GM12873 (cell line): ENCODE data around the gene SEMA6A.

Experiments
- TF ChIP-seq, protein P1 (sequence below): IDR thresholded peaks from 2 replicates; pipeline ENCODE4 v1.5.1; 2012; ENCODE audit warnings: low read depth, mild to moderate bottlenecking, moderate library complexity, low read length, control low read depth; ENCODE audit not compliant: insufficient read depth; ENCODE audit errors: missing control alignments

Gene SEMA6A

DNA sequence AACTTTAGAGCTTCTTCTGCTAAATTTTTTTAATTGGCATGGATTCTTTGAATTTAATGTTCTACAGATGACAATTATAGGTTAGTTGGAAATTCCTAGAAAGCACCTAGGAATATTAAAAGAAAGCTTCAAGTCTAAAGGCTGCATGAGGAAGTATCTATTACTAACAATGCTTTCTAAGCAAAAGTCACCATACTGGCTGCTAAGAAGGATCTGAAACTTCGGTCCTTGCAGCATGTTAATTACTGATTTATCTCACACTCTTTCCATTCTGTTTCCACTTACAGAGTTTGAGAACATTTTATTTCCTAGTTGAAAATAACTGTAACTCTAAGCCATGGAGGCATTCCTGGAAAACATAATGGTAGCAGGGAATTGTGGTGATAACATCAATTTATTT lies 8.4 kb downstream of the SEMA6A start:
- TF ChIP-seq, protein P1, sequence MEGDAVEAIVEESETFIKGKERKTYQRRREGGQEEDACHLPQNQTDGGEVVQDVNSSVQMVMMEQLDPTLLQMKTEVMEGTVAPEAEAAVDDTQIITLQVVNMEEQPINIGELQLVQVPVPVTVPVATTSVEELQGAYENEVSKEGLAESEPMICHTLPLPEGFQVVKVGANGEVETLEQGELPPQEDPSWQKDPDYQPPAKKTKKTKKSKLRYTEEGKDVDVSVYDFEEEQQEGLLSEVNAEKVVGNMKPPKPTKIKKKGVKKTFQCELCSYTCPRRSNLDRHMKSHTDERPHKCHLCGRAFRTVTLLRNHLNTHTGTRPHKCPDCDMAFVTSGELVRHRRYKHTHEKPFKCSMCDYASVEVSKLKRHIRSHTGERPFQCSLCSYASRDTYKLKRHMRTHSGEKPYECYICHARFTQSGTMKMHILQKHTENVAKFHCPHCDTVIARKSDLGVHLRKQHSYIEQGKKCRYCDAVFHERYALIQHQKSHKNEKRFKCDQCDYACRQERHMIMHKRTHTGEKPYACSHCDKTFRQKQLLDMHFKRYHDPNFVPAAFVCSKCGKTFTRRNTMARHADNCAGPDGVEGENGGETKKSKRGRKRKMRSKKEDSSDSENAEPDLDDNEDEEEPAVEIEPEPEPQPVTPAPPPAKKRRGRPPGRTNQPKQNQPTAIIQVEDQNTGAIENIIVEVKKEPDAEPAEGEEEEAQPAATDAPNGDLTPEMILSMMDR = no peak

DNA sequence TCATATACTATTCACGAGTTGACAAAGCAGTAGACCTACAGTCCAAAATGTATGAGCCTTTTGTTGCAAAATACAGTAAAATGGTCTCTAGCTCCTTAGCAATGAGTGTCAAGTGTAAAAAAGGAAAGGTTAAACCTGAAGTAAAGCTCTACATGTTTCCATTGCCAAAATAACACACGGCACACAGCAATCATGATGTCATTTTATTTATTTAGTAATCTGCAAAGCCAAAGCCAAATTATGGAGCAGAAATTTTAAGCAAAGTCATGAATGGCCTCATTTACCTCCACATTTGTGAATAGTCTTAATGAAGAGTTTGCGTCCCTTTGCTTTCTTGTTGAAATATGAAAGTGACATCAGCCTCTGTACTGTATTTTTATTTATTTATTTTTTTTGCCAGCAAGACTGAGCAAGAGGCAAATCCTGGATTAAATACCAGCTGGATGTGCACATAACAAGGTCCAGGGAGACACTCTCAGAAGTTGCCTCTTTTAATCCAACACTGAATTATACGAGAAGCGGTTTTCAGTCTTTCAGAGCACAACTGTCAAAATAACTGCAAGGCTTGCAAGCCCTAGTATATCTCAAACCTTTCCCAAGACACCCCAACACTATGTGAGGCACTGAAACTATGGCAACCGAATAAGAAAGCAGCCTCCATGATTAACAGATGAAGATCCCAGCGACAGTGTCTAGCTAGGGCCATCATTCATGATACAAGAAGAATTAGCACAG lies 9.7 kb downstream of the SEMA6A start:
- TF ChIP-seq, protein P1 = no peak

DNA sequence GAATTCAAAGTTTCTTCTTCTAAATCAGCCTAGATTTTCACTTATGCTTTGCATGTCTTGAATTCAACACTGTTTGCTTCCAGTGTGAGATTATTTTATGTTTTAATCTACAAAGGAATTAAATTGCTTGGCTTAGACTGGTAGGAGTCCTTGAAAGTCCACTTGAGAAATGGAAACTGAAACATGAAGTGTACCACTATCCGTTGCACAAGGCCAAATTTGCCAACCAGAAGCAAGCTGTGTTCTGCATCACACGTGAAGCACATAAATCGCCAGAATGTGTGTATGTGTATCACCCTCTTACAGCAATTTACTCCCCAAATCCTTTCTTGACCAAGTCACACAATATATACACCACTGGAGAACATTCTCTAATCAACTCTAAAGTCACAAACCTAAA lies 10.3 kb downstream of the SEMA6A start:
- TF ChIP-seq, protein P1 = no peak

DNA sequence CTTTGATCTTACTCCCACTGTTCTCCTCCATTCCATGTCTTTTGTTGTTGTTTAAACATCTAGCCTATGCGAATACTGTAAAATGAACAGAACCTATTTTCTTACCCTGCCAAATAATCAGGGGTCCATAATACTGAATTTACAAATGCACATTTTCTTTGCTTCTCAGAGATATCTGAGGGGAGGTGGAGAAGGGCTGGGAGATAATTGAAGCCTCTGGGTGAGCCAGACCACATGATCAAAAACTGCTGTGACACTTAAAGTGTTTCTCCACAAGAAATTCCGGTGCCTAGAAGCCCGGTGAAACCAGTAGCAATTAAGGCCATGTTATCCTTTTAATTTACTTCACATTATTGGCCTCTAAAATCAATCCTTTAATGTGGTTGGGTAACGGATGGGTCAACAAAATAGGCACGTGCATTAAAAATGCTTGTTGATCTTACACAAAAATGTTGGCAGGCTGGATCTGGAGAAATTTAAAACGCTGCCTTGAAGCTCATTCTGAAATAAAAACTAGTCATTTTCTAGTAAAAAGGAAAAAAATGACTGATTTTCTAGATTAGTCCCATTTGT lies 10.8 kb downstream of the SEMA6A start:
- TF ChIP-seq, protein P1 = no peak

DNA sequence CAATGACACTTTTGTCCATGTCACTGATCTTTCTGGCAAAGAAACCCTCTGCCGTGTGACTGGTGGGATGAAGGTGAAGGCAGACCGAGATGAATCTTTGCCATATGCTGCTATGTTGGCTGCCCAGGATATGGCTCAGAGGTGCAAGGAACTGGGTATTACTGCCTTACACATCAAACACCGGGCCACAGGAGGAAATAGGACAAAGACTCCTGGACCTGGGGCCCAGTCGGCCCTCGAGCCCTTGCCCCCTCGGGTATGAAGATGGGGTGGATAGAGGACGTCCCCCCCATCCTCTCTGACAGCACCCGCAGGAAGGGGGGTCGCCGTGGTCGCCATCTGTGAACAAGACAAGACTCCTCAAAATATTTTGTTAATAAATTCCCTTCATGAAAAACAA lies 12.0 kb downstream of the SEMA6A start:
- TF ChIP-seq, protein P1 = no peak

DNA sequence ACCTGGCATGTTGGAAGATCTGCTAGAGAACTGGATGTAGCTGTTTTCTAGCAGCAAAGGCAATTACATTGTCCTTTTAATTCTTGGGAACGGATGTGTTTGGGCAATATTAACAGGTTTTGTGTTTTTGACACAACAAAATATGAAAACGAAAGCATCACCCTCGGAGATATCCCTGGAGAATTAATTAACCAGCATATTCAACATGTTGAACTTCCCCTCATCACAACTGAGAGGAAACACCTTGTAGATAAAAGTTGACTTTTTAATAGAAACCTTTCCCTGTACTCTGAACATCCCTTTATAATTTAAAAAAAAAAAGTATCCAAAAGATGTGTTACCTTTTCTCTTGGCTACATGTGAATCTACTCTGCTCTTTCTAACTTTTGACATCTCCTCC lies 13.0 kb downstream of the SEMA6A start:
- TF ChIP-seq, protein P1 = no peak

DNA sequence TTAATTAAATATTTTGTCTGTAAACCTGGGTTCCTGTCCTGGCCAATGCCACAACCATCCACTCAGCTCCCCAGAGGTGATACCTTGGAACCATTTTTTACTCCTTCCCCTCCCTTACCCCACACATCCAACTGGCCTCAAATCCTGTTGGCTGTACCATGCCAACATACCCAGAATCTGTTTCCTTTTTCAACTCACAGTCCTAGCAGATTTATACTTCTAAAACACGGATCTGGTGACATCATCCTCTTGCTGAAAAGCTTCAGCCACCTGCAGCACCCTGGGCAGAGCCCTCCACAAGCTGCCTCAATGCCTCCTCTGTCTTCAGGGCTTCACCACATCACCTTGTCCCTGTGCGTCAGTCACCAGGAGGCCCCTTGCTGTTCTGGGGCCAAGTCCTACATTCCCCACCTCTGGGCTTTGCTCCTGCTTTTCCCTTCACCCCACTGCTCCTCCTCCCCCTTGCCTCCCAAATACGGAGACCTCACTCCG lies 14.9 kb downstream of the SEMA6A start:
- TF ChIP-seq, protein P1 = no peak
